Retinal pigment epithelial cell (primary cell): ENCODE measurements around the gene ARFGAP1.

Source experiments
- DNase-seq: peaks from one replicate; pipeline ENCODE4 v3.0.0-alpha.2; 2010; ENCODE audit warnings: low read depth
- H3K4me3 ChIP-seq: 2 replicates; pipeline ENCODE4 v1.5.1; 2011; ENCODE audit warnings: mild to moderate bottlenecking, low read length, control low read depth, moderate library complexity
- CTCF ChIP-seq: conservative IDR thresholded peaks from 2 replicates; pipeline ENCODE4 v1.5.1; 2011; ENCODE audit warnings: low read depth, low read length, control low read depth, inconsistent platforms

ARFGAP1 gene

GRCh38 chr20:63295846-63296245, 23.2 kb downstream of the ARFGAP1 start:
- H3K4me3 ChIP-seq: no peak overlapping the region
- no peak for TF ChIP-seq CTCF
- no peak for DNase-seq

- no peak for TF ChIP-seq CTCF
- no peak overlapping the region for H3K4me3 ChIP-seq
- DNase-seq: no peak
Measured at GRCh38 chr20:63296531-63297299, 24.1 kb downstream of the ARFGAP1 start.

- no peak overlapping the region for H3K4me3 ChIP-seq
- DNase-seq: no peak
- TF ChIP-seq CTCF: no peak
Measured at GRCh38 chr20:63297371-63297781, 24.8 kb downstream of the ARFGAP1 start.

- DNase-seq: no peak
- no peak overlapping the region for H3K4me3 ChIP-seq
- no peak for TF ChIP-seq CTCF
Measured at GRCh38 chr20:63297796-63298572, 25.4 kb downstream of the ARFGAP1 start.

- no peak overlapping the region for H3K4me3 ChIP-seq
- no peak for DNase-seq
- TF ChIP-seq CTCF: no peak
Measured at GRCh38 chr20:63298731-63299312, 26.2 kb downstream of the ARFGAP1 start.

GRCh38 chr20:63301671-63302070, 29.1 kb downstream of the ARFGAP1 start:
- TF ChIP-seq CTCF: no peak
- DNase-seq: no peak
- no peak overlapping the region for H3K4me3 ChIP-seq
